Measurements from ENCODE around the gene PLCB1.

GRCh38 chr20:8829256-8829655 is 697.2 kb downstream of the PLCB1 start:
- no peak for TF ChIP-seq POLR2AphosphoS5 (IDR thresholded peaks at IDR 0.05; ENCODE audit: borderline replicate concordance, low read depth, low read length)
- TF ChIP-seq EZH2 (IDR thresholded peaks at IDR 0.05): no peak
- TF ChIP-seq FOXP2 (optimal IDR thresholded peaks at IDR 0.05; ENCODE audit: control extremely low read depth, extremely low read length, insufficient read depth): no peak

All from SK-N-MC (cell line).